ENCODE measurements around the gene AIF1L. TPM values are rescaled to one million over a fixed set of nuclear protein-coding genes. Genes with fewer than 3 reads are reported as not detected.

AIF1L gene
- total and polyA plus RNA-seq, 2 experiments from 2014 or later, result 4.2 to 6.0 TPM

- no peaks in the 10 kb centered on the region for H4K20me1 ChIP-seq (ENCODE audit: insufficient read depth, poor library complexity, severe bottlenecking)
- no peak overlapping the region for H2AFZ ChIP-seq
- H3K9me2 ChIP-seq (replicated peaks; ENCODE audit: insufficient read depth), result no peaks in the 10 kb centered on the region
- H3K4me2 ChIP-seq, result no peak overlapping the region
- whole genome bisulfite sequencing (ENCODE audit: low lambda C conversion rate, missing lambda C conversion rate), result 95% methylated on average over 11 of the region's 11 CpGs
- H3K4me1 ChIP-seq (ENCODE audit: insufficient read depth), result peaks cover 5% of the 10 kb centered on the region
- H3K4me3 ChIP-seq, result no peak overlapping the region
- DNase-seq (ENCODE audit: low spot score), result no peak
- H3K27me3 ChIP-seq, result no peaks in the 10 kb centered on the region
- H3K36me3 ChIP-seq (replicated peaks; ENCODE audit: insufficient read depth, low read depth), result no peaks in the 10 kb centered on the region
- H3K9me3 ChIP-seq (ENCODE audit: low read depth), result no peaks in the 10 kb centered on the region
- no peak overlapping the region for H3K27ac ChIP-seq
- TF ChIP-seq CTCF (IDR thresholded peaks at IDR 0.05; ENCODE audit: poor library complexity) (no peak), EZH2 (IDR thresholded peaks at IDR 0.05; ENCODE audit: borderline replicate concordance) (no peak), EZH2phosphoT487 (IDR thresholded peaks at IDR 0.05; ENCODE audit: low read depth, severe bottlenecking, unreplicated experiment) (no peak)
- no peaks in the 10 kb centered on the region for H3K79me2 ChIP-seq
These were observed 5.1 kb downstream of the AIF1L start for GRCh38 chr9:131101207-131101964.

- DNase-seq (ENCODE audit: low spot score), result no peak
- Histone ChIP-seq H4K20me1 (ENCODE audit: insufficient read depth, poor library complexity, severe bottlenecking) (no peaks in the 10 kb centered on the region), H2AFZ (no peak overlapping the region), H3K9me3 (ENCODE audit: low read depth) (no peaks in the 10 kb centered on the region), H3K36me3 (replicated peaks; ENCODE audit: insufficient read depth, low read depth) (no peaks in the 10 kb centered on the region), H3K4me1 (ENCODE audit: insufficient read depth) (no peaks in the 10 kb centered on the region), H3K4me2 (no peak overlapping the region), H3K4me3 (no peak overlapping the region), H3K79me2 (no peaks in the 10 kb centered on the region), H3K27ac (no peak overlapping the region), H3K27me3 (no peaks in the 10 kb centered on the region), H3K9me2 (replicated peaks; ENCODE audit: insufficient read depth) (no peaks in the 10 kb centered on the region)
- TF ChIP-seq EZH2phosphoT487 (IDR thresholded peaks at IDR 0.05; ENCODE audit: low read depth, severe bottlenecking, unreplicated experiment) (no peak), EZH2 (IDR thresholded peaks at IDR 0.05; ENCODE audit: borderline replicate concordance) (no peak), CTCF (IDR thresholded peaks at IDR 0.05; ENCODE audit: poor library complexity) (no peak)
- WGBS (ENCODE audit: low lambda C conversion rate, missing lambda C conversion rate), result 92% methylated on average over 9 of the region's 9 CpGs
These were observed 6.7 kb downstream of the AIF1L start for GRCh38 chr9:131103024-131103423.

- Histone ChIP-seq H3K27ac (no peak overlapping the region), H3K27me3 (no peaks in the 10 kb centered on the region), H3K4me1 (ENCODE audit: insufficient read depth) (no peaks in the 10 kb centered on the region), H3K9me2 (replicated peaks; ENCODE audit: insufficient read depth) (no peaks in the 10 kb centered on the region), H3K9me3 (ENCODE audit: low read depth) (no peaks in the 10 kb centered on the region), H3K4me3 (no peak overlapping the region), H4K20me1 (ENCODE audit: insufficient read depth, poor library complexity, severe bottlenecking) (no peaks in the 10 kb centered on the region), H3K79me2 (no peaks in the 10 kb centered on the region), H3K36me3 (replicated peaks; ENCODE audit: insufficient read depth, low read depth) (no peaks in the 10 kb centered on the region), H3K4me2 (no peak overlapping the region), H2AFZ (no peak overlapping the region)
- TF ChIP-seq EZH2 (IDR thresholded peaks at IDR 0.05; ENCODE audit: borderline replicate concordance) (no peak), CTCF (IDR thresholded peaks at IDR 0.05; ENCODE audit: poor library complexity) (no peak), EZH2phosphoT487 (IDR thresholded peaks at IDR 0.05; ENCODE audit: low read depth, severe bottlenecking, unreplicated experiment) (no peak)
- DNase-seq (ENCODE audit: low spot score), result no peak
- WGBS (ENCODE audit: low lambda C conversion rate, missing lambda C conversion rate), result 95% methylated on average over 3 of the region's 3 CpGs
These were observed 7.2 kb downstream of the AIF1L start for GRCh38 chr9:131103535-131103934.
